NCI-H1092 treated with DMSO at 0.1 percent for 48 hours (cell line): Measurements from ENCODE around the gene RPL37A.

ENCODE experiments used
- DNase-seq: peaks from one replicate; lab custom pipeline; 2025; lab: John Stamatoyannopoulos, UW

The RPL37A gene

DNA sequence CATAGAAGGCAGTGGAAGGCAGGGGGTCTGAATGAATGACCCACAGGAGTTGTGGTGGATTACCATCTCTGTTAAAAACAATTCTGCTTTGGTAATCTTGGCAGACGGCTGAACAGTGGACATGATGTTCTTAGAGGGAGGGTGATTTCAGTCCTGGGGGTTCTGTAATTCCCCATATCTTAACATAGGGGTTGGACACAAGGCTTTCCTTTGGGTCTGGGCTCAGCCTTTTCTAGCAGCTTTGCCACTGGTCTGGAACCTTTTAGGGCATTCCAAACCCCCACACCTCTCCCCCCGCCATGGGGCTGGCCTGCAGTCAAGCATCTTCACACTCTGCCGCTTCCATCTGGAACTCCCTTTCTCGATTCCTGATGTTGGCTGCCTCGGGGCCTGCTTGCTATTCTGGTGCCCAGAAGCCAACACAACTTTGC lies 50.3 kb downstream of the RPL37A start:
- DNase-seq: no peak

- DNase-seq: no peak
Observed at GRCh38 chr2:216549926-216550690, 51.5 kb downstream of the RPL37A start.

DNA sequence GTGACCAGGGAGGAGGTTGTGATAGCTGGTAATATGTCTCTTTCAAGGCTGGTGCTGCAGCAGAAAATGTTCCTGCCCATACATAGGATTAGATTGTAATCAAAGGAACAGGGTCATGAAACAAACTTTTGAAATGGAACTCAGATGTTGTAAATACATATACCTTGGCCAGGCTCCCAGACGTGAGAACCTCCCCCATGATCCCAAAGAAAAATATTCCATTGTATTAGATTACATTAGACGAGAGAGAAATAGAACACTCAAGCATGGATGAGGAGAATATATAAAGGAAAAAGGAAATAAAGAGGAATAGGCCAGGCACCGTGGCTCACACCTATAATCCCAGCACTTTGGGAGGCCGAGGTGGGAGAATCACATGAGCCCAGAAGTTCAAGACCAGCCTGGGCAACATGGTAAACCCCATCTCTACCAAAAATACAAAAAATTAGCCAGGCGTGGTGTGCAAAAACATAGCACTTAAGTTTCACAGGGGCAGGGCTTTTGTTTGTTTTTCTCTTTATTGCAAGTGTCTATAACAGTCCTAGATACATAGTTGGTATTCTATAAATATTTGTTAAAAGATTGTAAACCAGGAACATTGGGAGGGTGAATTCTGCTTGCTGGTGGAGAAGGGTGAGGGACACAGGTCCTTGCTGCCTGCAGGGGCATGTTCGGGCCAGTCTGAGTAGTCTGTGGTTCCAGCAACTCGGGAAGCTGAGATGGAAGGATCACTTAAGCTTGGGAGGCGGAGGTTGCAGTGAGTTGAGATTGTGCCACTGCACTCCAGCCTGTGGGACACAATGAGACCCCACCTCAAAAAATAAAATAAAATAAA lies 52.8 kb downstream of the RPL37A start:
- DNase-seq: peak; percentile 24

GRCh38 chr2:216553093-216553478 lies 54.4 kb downstream of the RPL37A start:
- no peak for DNase-seq
